ENCODE measurements around the gene TMEM109. TPM values are rescaled to one million over a fixed set of nuclear protein-coding genes. Genes with fewer than 3 reads are reported as not detected.

Gene TMEM109
- total RNA-seq, 1 donor from 2014 or later = 167 TPM

- DNase-seq (ENCODE audit: extremely low read depth, low read depth, low spot score) = no peak
These were observed 35.5 kb upstream of the TMEM109 start for GRCh38 chr11:60878245-60879101.

GRCh38 chr11:60879104-60879503, 34.9 kb upstream of the TMEM109 start:
- DNase-seq (ENCODE audit: extremely low read depth, low read depth, low spot score) = no peak

GRCh38 chr11:60879971-60880588, 33.9 kb upstream of the TMEM109 start:
- DNase-seq (ENCODE audit: extremely low read depth, low read depth, low spot score) = no peak

GRCh38 chr11:60880643-60881282, 33.2 kb upstream of the TMEM109 start:
- DNase-seq (ENCODE audit: extremely low read depth, low read depth, low spot score) = no peak

GRCh38 chr11:60887556-60887955, 26.4 kb upstream of the TMEM109 start:
- DNase-seq (ENCODE audit: extremely low read depth, low read depth, low spot score) = no peak

- no peak for DNase-seq (ENCODE audit: extremely low read depth, low read depth, low spot score)
These were observed 24.1 kb upstream of the TMEM109 start for GRCh38 chr11:60889869-60890311.

GRCh38 chr11:60890696-60891095, 23.3 kb upstream of the TMEM109 start:
- no peak for DNase-seq (ENCODE audit: extremely low read depth, low read depth, low spot score)

GRCh38 chr11:60891103-60891741, 22.7 kb upstream of the TMEM109 start:
- no peak for DNase-seq (ENCODE audit: extremely low read depth, low read depth, low spot score)

GRCh38 chr11:60895687-60896086, 18.3 kb upstream of the TMEM109 start:
- no peak for DNase-seq (ENCODE audit: extremely low read depth, low read depth, low spot score)

GRCh38 chr11:60897496-60897895, 16.5 kb upstream of the TMEM109 start:
- DNase-seq (ENCODE audit: extremely low read depth, low read depth, low spot score) = no peak

- no peak for DNase-seq (ENCODE audit: extremely low read depth, low read depth, low spot score)
These were observed 14.7 kb upstream of the TMEM109 start for GRCh38 chr11:60899046-60899936.

- DNase-seq (ENCODE audit: extremely low read depth, low read depth, low spot score) = no peak
These were observed 14.0 kb upstream of the TMEM109 start for GRCh38 chr11:60899977-60900376.

- no peak for DNase-seq (ENCODE audit: extremely low read depth, low read depth, low spot score)
These were observed 13.1 kb upstream of the TMEM109 start for GRCh38 chr11:60900673-60901404.

GRCh38 chr11:60902625-60903024, 11.3 kb upstream of the TMEM109 start:
- no peak for DNase-seq (ENCODE audit: extremely low read depth, low read depth, low spot score)

- DNase-seq (ENCODE audit: extremely low read depth, low read depth, low spot score) = no peak
These were observed 8.9 kb upstream of the TMEM109 start for GRCh38 chr11:60905047-60905446.

GRCh38 chr11:60905551-60906113, 8.3 kb upstream of the TMEM109 start:
- DNase-seq (ENCODE audit: extremely low read depth, low read depth, low spot score) = no peak

GRCh38 chr11:60906132-60906972, 7.6 kb upstream of the TMEM109 start, which contains the start of gene PRPF19:
Gene PRPF19 (minus strand): TSS chr11:60906585. CDS start chr11:60906382, 203 bp downstream.
- DNase-seq (ENCODE audit: extremely low read depth, low read depth, low spot score) = peak; percentile 87

GRCh38 chr11:60908803-60909202, 5.2 kb upstream of the TMEM109 start:
- no peak for DNase-seq (ENCODE audit: extremely low read depth, low read depth, low spot score)
